Measurements from ENCODE around the gene PDZRN3. TPM values are rescaled to one million over a fixed set of nuclear protein-coding genes. Genes with fewer than 3 reads are reported as not detected.

The PDZRN3 gene
- total and polyA plus RNA-seq, 12 donors: 17.7 to 143 (median 74.6) TPM

- WGBS, 2 donors: 55 to 56% methylated on average over 4 of the region's 4 CpGs
- DNase-seq (no peak), ATAC-seq (no peak)
- Histone ChIP-seq H3K27ac (no peak overlapping the region), H3K36me3 (no peaks in the 10 kb centered on the region), H3K9me3 (no peaks in the 10 kb centered on the region), H3K27me3 (no peaks in the 10 kb centered on the region), H3K4me3 (no peak overlapping the region), H3K4me1 (peaks cover 3 to 74% (median 23%) of the 10 kb centered on the region in 9 donors)
- no peak for TF ChIP-seq CTCF (IDR thresholded peaks at IDR 0.05)
- intact Hi-C loops (cut with DNase I): loop anchor here in 1 of 10 donors (1.0 kb wide), 1 partner anchor 14 kb away; no protein-coding TSS in a partner anchor
Measured at GRCh38 chr3:73576999-73577461, 47.7 kb downstream of the PDZRN3 start.

GRCh38 chr3:73575953-73576352 lies 48.8 kb downstream of the PDZRN3 start:
- H3K27me3 ChIP-seq: no peaks in the 10 kb centered on the region
- no peaks in the 10 kb centered on the region for H3K36me3 ChIP-seq
- DNase-seq: no peak
- 75 to 78% methylated on average over 3 of the region's 3 CpGs for WGBS, 2 donors
- ATAC-seq: no peak
- intact Hi-C loops (cut with DNase I): no loop called here
- no peak for TF ChIP-seq CTCF (IDR thresholded peaks at IDR 0.05)
- H3K27ac ChIP-seq: peak overlapping the region in 2 of 10 donors; percentile 9
- H3K4me1 ChIP-seq: peaks cover 0 to 74% (median 30%) of the 10 kb centered on the region in 9 donors
- H3K4me3 ChIP-seq: no peak overlapping the region
- no peaks in the 10 kb centered on the region for H3K9me3 ChIP-seq

DNA sequence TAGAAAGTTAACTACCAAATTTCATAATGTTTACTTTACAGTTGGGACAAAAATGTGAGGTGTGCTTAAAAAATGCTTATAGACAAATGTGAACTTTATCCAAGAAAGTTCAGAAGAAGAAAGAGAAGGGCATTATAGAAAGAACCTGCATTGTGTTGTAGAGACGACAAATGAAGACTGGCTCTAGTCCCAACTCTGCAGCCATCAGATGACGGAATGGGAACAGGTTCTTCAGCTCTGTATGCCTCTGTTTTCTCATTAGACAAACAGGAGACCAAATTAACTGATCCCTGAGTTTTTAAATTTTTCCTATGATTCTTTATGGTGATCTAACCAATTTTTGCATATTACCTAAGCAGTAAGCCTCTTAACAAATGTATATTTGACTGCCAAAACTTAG lies 49.2 kb downstream of the PDZRN3 start:
- H3K4me1 ChIP-seq: peaks cover 0 to 74% (median 27%) of the 10 kb centered on the region in 9 donors
- H3K27ac ChIP-seq: peak overlapping the region in 3 of 10 donors; percentile 9 to 29 (median 9)
- H3K36me3 ChIP-seq: no peaks in the 10 kb centered on the region
- TF ChIP-seq CTCF (IDR thresholded peaks at IDR 0.05): no peak
- DNase-seq: no peak
- no peak overlapping the region for H3K4me3 ChIP-seq
- no peaks in the 10 kb centered on the region for H3K9me3 ChIP-seq
- ATAC-seq: peak in 2 of 8 donors; percentile 52 to 66
- H3K27me3 ChIP-seq: no peaks in the 10 kb centered on the region
- 44 to 66% methylated on average over 2 of the region's 2 CpGs for WGBS, 2 donors
- intact Hi-C loops (cut with DNase I): no loop called here

DNA sequence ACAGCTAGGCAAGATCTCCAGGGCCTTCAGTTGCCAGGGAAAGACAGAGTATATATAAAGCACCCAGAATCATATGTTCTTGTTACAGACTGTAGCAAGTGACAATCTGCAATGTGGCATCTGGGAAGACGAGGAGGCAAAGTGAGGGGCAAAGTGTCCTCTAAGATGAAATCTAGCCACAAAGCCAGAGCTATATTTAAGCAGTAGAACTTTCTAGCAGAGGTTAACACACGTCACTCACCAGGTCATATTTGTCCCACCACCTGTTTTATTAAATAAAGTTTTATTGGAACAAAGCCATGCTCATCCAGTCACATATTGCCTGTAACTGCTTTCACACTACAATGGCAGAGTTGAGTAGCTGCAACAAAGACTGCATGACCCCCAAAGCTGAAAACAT lies 51.5 kb downstream of the PDZRN3 start:
- Histone ChIP-seq H3K27ac (peak overlapping the region in 1 of 10 donors; percentile 41), H3K36me3 (no peaks in the 10 kb centered on the region), H3K27me3 (no peaks in the 10 kb centered on the region), H3K4me1 (peaks cover 5 to 92% (median 31%) of the 10 kb centered on the region in 9 donors), H3K4me3 (no peak overlapping the region), H3K9me3 (no peaks in the 10 kb centered on the region)
- intact Hi-C loops (cut with DNase I): no loop called here
- no peak for TF ChIP-seq CTCF (IDR thresholded peaks at IDR 0.05)
- ATAC-seq: no peak
- DNase-seq: no peak
- 38 to 60% methylated on average over 2 of the region's 2 CpGs for WGBS, 2 donors
